GM04503 (cell line): ENCODE results near the gene IQGAP2.
"Not testable (repeated sequence)": the region's sequence is repeated elsewhere in the genome, so short reads cannot be mapped to it uniquely, and the experiment has no call there.

Experiments
- DNase-seq: peaks from one replicate; pipeline ENCODE4 v3.0.0-alpha.2; 2012; ENCODE audit warnings: low read depth

IQGAP2 gene

DNA sequence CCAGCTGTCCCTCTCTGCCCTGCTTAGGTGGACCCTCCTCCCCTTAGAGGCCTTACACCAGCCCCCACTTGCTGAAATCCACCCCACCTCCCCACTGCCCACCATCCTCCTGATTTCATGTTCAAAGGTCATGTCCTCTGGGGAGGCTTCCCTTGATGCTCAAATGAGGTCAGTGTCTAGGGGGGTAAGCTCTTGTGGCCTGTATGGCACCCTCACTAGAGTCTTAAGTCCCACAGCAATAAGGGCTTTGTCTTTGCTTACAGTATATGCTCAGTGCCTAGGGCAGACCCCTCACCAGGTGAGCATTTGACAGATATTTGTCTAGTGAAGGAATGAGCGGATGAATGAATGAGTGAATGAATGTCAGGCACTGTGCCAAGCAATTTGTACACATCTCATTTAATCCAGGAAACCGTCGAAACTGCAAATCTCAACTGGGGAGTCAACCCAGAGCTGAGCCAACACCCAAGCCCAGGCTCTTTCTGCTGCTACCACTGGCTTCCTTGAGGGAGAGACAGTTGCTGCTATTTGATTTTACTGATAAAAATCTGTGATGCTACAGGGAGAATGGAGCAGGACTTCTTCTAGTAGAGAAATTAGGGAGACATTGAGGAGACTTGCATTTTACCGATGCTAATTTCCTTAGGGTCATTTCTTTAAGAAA is 101.9 kb downstream of the IQGAP2 start:
- no peak for DNase-seq

DNA sequence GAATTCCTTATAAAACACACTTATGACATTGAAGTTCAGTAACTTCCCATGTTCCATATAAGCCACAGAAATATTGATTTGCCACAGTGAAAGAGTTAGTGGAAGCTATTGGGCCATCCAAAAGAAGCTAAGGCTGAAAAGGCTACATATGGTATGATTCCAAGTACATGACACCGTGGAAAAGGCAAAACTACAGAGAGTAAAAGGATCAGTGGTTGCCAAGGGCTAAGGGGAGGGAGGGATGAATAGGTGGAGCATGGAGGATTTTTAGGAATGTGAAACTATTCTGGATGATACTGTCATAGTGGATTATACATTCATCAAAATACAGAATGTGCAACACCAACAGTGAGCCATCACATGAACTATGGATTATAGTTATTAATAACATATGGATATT is 110.4 kb downstream of the IQGAP2 start:
- no peak for DNase-seq

DNA sequence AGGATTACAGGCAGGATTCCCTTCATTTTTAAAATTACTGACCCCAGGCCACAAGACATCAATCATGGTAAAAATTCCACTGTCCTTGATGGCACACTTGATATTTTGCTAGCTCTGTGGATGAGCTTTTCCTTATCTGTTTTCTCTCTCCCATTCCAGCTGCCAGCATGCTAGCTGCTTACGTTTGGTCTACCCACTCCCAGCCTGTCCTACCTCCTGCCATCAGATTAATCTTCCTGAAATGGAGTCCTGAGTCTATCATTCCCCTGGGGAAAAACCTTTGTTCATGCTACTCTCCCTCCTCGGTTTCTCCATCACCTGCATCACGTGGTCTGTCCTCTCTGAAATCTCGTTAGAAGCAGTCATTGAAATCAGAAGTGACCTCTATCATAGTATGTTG is 111.2 kb downstream of the IQGAP2 start:
- DNase-seq, result no peak

DNA sequence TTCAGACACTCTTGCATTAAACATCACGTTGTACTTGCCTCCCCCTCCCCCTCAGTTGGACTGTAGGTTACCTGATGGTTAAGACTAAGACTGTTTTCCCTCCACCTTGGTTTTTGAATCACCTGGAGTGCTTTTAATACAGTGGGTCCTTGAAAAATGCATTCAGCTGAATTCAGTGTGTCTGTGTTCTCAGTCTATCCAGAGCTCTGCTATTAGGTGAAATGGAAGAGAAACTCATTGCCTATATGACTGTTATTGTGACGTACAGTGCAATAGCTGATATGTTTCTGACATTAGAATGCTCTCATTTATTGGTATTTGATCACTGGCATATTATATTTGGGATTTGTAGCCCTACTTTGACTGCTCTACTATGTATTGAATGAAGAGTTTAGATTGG is 111.6 kb downstream of the IQGAP2 start:
- DNase-seq, result no peak

DNA sequence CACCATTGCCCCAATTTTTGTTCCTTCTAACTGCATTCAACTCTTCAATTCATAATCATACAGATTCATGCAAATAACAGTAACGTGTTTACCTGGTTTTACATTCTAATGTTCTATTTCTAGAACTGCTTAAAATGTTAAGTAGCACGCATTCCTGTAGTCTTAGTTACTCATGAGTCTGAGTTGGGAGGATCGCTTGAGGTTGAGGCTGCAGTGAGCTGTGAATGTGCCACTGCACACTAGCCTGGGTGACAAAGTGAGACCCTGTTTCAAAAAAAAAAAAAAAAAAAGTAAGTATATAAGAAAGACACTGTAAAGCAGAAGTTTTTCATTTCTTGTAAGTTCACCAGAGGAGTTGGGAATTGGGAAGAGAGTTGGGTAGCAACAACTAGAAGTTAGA is 114.2 kb downstream of the IQGAP2 start:
- no peak for DNase-seq

DNA sequence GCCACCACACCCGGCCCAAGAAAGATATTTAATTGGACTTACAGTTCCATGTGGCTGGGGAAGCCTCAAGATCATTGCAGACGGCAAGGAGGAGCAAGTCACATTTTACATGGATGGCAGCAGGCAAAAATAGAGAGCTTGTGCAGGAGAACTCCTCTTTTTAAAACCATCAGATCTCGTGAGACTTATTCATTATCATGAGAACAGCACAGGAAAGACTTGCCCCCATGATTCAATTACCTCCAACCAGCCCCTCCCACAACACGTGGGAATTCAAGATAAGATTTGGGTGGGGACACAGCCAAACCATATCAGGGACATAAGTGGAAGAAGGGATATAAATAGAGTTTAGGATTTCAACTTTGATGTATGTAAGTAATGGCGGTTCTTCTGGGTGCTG is 115.2 kb downstream of the IQGAP2 start:
- not testable (repeated sequence) for DNase-seq

DNA sequence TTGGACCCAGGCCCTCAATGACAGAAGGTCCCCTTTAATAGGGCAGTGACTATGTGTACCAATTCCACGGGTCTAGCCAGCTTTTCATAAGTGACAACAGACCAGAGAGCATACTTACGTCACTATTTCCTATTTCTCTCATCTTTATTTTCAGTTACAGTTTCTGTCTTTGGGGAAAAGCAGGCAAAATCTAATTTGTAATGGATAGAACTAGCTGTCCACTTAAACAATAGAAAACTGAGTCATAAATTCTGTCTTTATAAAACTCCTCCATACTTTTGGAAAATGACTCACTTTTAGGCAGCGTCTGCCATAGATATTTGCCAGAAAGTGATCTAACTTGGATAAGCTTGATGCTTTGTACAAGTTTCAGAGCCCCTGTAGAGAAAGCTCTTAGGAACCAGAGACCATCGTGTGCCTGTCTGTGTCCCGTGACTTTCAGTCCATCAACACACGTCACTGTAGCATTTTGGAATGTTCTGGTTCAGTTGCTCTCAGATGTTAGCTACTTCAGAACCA is 118.2 kb downstream of the IQGAP2 start:
- peak; percentile 10 for DNase-seq

DNA sequence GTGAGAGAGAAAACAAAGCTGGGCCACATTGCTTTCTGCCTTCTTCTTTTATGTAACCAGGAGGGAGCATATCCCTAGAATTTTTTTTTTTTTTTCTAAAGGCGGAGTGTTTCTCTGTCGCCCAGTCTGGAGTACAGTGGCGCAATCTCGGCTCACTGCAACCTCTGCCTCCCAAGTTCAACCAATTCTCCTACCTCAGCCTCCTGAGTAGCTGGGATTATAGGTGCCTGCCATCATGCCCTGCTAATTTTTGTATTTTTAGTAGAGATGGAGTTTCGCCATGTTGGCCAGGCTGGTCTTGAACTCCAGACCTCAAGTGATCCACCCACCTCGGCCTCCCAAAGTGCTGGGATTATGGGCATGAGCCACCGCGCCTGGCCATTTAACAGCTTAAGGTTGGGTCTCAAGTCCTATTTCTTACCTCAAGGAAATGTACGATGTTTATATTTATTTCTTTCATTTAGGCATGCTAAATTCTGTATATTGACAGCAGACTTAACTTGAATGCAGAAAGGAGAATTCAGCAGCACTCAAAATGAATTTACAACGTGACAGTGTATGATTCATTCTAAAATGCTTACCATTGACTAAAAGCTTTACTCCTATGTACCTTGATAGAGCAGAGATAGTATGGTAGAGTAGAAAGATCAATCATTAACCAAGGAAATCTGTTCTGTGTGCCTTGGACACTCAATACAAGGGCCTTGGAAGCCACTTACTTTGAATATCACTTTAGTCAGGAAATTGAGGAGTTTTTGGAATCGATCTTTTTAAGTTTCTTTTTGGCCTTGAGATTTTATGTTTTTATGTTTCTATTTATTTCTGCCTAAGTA is 119.2 kb downstream of the IQGAP2 start:
- no peak for DNase-seq

DNA sequence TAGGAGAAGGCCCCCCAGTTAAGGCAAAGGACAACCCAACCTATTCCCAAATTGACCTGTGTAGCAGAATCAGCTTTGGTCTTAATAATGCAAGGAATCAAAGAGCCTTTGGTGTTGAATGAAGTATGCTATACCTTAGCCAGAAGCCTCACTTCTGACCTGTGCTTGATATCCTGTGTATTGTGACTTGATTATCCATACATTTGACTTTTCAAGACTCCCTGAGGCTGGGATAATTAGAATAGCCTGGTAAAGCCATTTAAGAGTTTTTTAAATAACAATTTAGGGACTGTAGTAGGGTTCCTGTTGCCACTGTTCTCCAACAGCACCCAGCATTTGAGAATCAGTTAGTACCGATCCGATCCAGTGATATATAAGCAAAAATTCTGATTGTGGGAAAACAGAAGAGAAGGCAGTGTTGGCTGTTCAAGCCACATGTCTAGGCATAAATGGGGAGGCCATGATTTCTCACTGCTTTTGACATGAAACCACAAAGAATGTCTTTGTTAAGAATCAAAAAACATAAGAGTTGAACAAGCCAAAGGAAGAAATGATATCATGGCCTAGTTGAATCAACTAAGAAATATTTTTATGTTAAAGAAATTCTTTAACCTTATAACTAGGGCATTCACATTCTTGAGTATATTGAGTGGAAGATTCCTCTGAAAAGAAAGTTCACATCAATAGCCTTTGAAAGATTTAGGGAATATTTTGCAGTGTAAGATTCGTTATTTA is 121.2 kb downstream of the IQGAP2 start:
- no peak for DNase-seq

DNA sequence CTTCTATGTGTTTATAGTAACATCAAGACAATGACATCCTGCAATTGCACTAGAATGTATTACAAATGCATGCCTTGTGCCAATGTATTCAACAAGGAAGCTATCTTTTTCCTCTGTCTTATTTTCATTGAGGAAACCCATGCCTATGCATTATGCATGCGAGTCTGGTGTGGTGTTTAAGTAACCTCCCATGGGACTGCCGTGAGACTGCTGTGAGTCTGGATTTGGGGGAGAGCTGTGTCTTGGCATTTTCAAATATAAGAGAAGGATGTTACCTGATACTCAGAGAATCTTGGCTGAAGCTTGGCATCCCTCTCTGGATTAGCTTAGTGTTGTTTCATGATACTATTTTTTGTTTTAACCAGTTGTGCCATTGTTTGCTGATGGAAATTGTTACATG is 121.8 kb downstream of the IQGAP2 start:
- no peak for DNase-seq

DNA sequence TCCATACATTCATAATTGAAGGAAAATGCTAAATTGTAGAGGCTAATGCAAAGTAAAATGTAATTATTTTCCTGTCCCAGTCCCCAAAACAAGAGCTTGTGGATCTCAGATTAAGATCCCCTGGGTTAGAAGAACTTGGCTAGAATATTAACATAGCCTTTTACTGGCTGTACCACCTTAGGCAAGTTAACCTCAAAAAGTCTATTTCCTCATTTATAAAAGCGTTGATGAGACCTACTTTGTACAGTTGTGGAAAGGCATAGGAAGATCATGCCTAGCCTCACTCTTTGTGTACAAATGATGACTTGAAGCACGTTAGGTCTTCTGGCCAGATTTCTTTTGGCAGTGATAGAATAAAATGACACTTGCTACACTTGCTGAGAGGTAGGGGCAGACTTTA is 122.9 kb downstream of the IQGAP2 start:
- no peak for DNase-seq

DNA sequence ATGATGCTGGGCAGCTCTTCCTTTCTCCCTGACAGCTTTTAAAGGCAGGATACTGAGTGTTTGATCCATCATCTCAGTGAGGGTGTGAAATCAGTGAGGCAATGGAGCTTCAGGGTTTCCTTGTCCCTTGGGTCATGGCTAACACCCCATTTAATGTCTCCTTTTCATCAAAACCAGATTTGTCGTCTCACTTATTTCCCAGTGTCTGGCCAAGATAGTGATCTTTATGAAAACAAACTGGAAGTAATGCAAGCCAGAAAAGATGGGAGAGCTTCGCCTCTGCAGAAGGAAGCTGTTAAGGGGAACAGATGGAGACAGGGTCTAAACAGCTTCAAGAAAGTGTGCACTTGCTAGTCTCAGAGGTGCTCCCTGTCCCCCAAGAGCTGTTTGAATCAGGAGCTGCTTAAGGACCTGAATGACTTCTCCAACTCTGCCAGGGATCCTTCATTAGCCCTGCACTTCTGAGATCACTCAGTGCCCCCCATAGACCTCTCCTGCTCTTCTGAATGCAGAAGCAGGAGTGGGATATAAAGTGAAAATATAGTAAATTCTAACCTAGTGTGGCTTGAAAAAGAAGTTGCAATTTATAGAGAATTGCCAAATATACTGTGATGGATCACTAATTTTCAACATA is 124.0 kb downstream of the IQGAP2 start:
- DNase-seq, result no peak

DNA sequence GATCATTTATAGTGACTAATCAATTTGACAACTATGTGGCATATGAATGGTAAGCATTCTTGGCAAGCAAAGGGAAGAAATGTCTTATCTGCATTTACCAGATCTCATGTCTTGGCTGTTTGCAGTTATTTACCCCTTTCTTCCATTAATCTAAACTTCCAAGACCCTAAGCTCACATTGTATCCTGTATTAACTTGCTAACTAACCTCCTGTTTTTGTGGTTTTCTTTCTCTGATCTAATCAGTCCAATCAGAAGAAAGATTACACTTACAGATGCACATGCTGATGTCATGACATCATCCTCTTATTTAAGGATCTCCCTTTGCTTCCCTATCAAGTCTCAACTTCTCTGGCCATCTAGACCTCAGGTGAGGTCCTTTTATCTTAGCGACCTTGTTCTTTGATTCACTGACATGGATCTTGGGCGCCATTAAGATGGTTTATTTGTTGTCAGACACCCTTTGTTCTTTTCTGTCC is 124.6 kb downstream of the IQGAP2 start:
- DNase-seq, result no peak

DNA sequence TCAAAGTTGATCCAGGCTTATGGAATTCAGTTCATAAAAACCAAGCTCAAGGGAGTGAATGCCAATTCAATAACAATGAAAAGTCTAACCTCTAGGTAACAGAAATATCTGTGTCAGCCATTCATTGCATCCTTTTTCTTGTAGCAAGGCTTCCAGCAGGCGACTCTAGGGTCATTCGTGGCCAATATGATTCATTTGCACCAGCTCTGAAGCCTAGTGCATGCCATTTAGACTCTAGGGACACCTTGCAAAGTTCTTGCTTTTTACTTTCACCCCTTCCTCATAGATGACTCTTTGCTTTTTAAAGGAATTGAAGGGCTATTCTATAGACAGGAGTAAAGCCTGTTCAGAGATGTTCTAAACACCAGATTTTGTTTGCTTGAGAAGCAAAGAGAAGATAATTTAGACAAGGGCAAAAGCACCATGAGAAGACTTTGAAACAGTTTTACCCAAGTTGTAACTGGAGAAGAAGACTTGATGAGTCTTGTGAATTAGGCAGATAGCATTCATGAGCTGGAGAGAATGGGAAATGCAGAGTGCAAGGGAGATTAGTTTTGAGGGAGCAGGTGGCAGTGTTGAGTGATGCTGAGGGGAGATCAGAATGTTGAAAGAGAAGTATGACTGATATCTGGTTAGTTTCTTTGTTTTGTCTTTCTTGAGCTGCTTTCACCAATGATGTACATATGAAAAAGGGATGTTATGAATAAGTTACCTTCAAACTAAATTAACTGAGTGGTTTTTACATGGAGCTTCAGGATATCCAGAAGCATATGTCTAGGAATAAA is 125.7 kb downstream of the IQGAP2 start:
- no peak for DNase-seq

DNA sequence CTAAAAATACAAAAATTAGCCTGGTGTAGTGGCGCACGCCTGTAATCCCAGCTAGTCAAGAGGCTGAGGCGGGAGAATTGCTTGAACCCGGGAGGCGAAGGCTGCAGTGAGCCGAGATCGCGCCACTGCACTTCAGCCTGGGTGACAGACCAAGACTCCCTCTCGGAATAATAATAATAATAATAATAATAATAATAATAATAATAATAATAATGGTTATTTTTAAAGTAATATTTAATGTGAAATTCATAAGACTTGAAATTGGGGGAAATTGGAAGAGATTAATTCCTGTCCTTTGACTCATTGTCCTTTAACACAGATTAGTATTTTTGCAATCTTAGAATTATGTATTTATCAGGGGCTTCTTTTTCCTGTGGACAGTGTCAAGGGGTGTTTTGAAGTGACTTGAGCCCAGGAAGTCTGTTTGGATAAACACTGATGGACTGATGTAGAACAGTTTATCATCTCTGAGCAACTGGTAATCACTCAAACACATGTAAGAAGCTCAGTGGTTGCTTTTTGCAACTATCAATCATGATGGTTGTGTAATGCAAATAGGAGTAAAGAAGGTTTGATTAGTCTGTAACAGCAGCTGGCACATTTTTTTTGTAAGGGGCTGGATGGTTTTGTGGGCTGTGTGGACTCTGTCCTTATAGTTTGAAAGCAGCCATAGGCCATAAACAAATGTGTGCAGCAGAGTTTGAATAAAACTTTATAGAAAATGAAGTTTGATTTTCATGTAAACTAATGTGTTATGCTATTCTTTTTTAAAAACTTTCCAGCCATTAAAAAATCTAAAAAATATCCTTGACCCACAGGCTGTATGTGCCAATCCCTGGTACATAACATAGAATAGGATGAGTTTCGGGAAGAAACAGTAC is 126.6 kb downstream of the IQGAP2 start:
- no peak for DNase-seq

DNA sequence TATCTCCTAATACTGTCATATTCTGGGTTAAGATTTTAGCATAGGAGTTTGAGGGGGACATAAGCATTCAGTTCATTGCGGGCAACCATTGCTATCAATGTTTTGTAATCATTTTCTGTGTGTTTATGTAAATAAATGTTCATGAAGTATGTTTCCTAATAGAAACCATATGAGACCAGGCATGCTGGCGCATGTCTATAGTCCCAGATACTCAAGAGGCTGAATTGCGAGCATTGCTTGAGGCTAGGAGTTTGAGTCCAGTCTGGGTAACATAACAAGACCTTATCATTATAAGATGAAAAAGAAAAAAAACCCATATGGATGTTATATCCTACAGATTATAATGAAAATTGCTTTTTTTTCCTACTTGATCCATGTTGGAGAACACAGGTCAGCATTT is 129.0 kb downstream of the IQGAP2 start:
- DNase-seq, result no peak

DNA sequence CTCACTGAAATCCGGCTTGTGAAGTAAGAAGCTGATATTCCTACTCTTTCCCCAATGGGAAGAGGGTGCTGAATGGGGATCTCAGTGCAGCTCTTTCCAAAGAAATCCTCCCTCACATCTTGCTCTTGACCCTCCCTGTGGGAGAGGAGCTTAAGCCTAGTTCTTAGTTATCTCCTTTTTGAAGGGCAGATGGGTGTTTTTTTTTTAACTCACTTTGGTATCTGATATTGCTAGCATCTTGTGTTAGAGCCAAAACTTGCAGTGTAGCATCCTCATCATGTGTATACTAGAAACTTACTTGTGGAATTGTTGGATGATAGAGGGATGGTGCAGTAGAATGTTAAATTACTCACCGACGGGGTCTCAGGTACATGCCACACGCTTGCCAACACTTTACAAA is 129.9 kb downstream of the IQGAP2 start:
- DNase-seq, result no peak

DNA sequence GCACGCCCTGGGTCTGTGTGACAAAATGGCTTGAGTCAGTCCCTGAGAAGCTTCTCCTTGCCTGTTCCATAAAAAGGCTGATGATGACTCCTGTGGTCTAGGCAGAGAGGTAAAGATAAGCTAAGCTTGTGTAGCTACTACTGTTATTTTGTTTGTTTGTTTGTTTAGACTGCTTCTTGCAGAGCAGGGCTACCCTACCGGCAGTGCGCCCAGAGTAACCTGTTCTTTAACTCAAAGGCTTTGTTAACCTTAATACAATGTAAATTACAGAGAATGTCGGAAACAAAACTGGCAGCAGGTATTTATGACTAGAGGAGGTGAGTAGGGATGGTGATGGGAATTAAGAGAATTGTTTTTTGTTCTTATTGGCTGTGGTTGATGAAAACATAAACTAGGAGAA is 132.5 kb downstream of the IQGAP2 start:
- DNase-seq, result no peak

DNA sequence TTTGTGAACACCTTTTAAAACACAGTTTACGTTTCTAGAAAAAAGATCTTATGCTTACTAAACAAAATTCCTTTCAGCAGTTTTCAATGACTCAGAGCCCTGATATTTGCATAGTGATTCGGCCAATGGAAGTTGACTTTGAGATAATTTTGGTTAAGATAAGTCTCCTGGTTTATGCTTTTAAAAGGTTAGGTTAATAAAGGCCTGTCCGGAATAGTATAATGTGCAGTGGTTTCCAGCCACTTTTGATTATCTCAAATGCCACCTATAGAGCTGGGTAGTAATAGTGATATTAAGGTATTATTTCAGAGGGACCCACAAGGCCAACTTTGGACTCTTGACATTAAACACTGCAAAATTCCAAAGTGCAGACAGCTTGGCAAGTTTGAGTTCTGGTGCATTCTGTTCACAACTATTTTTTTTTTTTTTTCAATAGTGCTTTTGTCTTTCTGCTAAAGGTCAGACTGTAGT is 134.0 kb downstream of the IQGAP2 start:
- no peak for DNase-seq

DNA sequence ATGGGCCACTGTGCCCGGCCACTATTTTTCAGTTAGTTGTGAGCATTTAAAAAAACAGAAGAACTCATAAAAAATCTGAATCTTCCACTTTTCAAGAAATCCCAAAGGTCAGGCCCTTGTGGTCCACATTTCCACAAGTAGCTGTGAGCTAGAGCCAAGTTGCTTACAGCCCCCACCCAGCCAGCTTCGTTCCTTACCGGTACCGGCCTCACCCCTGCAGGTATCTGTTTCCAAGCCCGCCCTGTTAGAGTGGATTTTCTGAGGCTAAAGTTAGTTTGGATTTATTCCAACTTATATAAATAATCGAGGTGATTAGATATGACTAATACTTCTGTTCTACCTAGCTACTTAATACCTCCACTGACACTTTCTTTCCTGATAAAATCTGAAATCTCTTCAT is 139.2 kb downstream of the IQGAP2 start:
- DNase-seq, result no peak
